CD4-positive, alpha-beta T cell treated with Interleukin-17A for 4 hours (primary cell): ENCODE measurements around the gene PRG2.
"Not testable (repeated sequence)": the region's sequence is repeated elsewhere in the genome, so short reads cannot be mapped to it uniquely, and the experiment has no call there.

ENCODE experiments used
- DNase-seq: peaks from one replicate; pipeline ENCODE4 v3.0.0-alpha.2; 2020; ENCODE audit warnings: mixed read lengths

PRG2 gene

DNA sequence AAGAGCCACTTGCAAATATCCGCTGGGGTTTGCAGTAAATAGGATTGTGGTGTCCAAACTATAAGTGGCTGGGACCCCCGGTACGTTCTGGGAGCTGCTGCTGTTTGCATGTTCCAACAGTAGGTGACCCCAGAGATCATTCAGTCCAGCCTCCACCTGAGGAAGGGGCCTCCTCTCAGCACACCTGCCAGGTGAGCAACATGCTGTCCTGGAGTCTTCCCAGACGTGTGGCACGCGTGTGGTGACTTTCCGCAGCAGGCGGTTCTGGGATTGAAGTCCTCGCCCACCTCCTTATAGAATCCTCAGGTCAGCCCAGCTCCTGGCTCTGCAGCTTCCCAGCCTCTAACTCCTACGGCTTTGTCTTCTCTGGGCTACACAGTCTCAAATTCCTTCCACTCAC lies 45.6 kb downstream of the PRG2 start:
- no peak for DNase-seq

DNA sequence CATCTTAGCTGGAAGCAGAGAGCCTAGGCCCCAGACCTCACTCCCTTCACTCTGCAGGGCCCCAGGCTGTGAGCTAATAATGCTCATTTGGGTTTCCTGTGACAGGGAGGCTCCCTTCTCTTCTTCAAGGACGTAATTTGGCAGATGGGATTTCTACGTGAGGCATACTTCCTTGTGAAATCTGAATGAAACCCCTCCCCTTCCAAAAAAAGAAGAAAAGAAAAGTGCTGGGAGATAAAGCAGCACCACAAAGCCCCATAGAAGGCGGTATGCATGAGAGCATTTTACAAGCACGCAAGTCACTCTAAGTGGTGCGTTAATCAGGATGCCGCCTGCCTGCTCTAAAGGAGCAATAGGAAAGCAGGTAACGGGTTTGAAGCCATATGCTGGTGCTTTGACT lies 46.6 kb downstream of the PRG2 start:
- no peak for DNase-seq

DNA sequence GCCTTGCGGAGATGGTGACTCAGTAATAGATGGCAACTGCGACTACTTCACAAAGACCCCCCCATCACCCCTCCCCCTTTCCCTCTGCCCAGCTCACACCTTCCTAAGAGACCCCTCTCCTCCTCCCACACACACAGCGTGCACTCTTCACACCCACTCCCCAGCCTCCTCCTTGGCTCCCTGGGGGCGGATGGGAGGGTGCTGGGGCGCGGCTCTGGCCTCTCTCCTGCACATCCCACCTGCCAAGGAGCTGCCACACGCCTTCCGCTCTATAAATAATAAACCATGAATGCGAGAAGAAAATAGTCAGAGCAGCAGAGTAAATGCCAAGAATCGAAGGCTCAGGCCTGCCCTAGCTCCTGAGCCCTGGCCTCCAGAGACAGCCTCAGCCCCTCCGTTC lies 47.7 kb downstream of the PRG2 start:
- no peak for DNase-seq

DNA sequence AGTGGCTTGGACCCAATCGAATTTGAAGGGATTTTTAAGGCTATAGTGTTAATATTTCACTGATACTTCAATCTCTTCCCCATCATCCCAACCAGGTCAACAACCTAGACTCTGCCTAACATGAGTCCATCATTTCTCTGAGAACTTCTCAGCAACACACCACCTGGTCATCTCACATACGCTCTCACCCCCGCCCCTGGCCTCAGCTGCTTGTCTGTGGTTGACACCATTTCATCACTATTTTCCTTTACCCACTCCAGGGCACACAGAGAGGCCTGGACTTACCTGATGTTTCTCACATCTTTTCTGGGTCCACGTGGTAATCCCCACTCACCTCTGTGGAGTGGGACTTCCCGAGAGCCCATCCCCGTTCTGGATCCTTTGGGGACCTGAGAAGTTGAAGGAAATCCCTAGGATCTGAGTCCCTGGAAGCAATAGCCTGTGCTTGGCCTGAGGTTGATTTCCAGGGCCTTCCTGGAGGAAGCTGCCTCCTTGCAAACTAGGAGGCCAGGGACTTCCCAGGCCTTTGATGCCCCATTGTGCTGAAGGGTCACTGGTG lies 49.1 kb downstream of the PRG2 start:
- DNase-seq, result no peak

DNA sequence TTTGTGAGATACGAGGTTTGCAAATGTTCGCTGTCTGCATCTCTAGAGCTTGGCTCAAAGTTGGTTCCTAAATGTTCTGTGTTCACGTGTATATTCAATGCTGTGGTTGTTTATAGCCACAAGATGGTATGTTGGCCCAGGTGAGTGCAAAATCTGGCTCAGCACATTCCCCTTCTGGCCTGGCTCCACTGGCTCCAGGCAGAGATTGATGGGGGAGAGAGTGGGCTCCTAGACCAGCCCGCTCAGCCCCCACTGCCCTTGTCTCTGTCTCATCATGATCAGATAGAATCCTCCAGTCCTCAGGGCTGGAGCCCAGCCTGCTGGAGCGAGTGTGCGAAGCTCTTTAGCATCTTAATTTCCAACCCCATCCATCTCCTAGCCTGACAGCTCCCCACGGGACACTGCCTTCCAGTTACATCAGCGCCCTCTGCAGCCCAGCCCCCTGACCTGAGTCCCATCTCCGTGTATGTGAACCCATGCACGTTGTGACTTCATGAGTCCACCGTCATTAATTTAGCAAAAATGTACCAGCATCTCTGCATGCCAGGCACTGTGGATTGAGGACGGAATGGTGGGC lies 50.3 kb downstream of the PRG2 start:
- DNase-seq, result no peak

DNA sequence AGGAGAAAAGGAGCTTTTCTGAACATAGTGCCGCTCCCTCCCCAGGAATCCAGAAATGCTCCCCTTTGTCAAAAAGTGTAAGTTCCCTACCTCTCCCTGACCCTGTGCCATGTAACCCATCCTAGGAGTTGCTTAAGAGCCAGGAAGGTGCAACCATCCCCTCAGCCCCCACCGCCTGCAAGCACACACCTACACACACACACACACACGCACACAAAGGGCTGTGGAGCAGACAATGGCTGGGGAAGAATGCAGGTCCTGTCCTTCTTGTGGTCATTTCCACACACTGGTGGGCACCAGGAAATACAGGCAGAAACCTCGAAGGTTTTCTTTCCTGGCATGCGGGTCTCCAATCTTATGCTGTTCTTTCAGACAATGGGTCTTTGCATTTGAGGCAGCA lies 51.1 kb downstream of the PRG2 start:
- no peak for DNase-seq

DNA sequence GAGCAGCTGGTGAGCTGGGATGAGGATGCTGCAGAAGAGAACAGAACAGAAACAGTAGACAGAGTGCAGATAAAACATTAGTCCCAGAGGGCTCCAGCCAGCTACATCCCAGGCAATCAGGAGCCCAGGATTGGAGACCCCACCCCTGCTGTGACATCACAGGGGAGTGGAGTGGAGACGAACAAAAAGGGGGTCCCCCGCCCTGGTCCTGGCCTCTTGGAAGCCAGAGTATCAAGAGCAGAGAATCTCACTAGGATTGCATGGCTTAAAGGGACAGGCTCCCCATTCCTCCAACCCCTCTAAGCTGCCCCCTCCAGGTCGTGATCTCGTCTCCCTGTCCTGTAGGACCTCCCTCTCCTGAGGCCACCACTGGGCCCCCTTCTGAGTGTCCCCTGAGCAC lies 52.3 kb downstream of the PRG2 start, which contains the start of gene P2RX3:
Gene P2RX3, plus strand, starts transcription at position 211 of the 400 bp plus-strand sequence. CDS start 199 bp downstream, outside the sequence.
- DNase-seq, result no peak

DNA sequence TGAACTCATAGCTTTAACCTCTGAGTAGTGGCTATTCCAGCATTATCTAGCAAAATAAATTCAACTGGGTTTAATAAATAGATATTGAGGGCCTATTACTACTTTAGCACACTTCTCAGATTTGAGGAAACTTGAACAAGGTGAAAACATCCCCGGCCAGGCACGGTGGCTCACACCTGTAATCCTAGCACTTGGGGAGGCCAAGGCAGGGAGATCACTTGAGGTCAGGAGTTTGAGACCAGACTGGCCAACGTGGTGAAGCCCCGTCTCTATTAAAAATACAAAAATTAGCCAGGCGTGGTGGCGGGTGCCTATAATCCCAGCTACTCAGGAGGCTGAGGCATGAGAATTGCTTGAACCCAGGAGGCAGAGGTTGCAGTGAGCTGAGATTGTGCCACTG lies 53.6 kb downstream of the PRG2 start:
- DNase-seq, result not testable (repeated sequence)
